GM19025 (cell line): ENCODE results near the gene NAT10.

Experiments
- ATAC-seq: cut with Tn5 transposase; IDR thresholded peaks from one replicate; pipeline ENCODE4 v1.9.1; 2021; ENCODE audit warnings: mild to moderate bottlenecking, low read depth, moderate library complexity; ENCODE audit not compliant: unreplicated experiment

The NAT10 gene

GRCh38 chr11:34183848-34184391 is 78.5 kb downstream of the NAT10 start:
- ATAC-seq, result no peak

GRCh38 chr11:34184505-34185015 is 79.1 kb downstream of the NAT10 start:
- ATAC-seq, result no peak

DNA sequence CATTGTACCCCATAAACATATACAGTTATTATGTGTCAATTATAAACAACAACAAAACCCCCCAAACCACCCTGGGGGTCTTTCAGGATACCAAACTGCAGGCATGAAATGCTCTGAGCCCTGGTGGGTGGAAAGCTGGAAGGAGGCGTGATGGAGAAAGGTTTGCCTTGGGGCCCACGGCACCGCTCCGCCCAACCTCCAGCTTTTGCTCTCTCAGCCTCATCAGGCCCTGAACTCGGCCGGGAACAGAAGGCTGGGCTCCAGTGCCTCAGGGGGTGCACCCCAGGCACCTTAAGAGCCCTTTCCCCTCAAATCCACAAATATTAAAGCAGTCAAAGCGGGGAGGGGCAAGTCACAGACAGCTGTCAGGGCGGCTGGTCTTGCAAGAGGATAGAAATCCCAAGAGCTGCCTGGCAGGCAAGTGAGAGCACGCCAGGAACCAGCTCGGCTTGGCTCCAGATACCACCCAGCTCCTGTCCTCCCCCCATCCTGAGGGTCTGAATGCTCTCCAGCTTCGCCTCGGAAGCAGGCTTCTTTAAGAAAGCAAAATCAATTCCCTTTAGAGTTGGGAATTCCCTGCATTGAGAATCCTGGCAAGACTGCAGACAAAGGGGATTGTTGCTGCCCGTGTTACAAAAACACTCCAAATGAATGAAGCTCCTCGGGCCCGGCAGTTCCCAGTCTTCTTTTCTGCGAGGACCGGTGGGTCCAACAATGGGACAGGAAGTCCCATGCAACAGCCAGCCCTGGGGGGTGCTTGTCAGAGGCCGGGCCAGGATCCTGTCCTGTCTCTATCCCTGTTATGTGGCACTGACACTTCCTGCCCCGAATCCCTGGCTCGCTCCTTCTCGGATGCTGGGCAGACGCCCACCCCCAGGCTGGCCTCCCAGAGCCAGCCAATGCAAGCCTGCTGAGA is 80.8 kb downstream of the NAT10 start:
- ATAC-seq, result no peak

DNA sequence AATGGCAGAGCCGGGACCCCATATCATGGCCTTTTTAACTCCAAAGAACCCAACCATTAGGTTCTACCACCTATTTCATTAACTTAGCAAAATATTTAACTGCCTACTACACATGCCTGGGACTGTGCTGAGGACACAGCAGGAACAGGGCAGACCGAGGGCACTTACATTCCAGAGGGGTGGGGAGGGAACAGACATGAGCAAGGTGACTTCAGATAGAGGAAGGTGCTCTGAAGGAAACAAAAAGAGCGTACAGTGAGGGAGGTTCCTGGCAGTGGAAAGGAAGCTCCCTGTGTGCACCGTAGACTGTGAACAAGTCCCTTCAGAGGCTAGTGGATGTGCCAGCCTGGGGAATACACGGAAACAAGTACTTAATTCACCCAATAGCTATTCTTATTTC is 82.8 kb downstream of the NAT10 start:
- ATAC-seq, result no peak

DNA sequence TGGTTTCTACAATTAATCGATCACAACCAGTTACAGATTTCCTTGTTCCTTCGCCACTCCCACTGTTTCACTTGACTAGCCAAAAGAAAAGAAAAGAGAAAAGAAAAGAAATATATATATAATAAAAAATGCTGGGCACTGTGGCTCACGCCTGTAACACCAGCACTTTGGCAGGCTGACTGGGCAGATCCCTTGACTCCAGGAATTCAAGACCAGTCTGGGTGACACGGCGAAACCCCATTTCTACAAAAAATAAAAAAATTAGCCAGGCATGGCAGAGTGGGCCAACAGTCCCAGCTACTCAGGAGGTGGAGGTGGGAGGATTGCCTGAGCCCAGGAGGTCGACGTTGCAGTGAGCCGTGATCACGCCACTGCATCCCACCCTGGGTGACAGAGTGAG is 83.8 kb downstream of the NAT10 start:
- no peak for ATAC-seq

GRCh38 chr11:34190192-34191139 is 85.0 kb downstream of the NAT10 start:
- ATAC-seq, result no peak

GRCh38 chr11:34191578-34191977 is 86.1 kb downstream of the NAT10 start:
- no peak for ATAC-seq

DNA sequence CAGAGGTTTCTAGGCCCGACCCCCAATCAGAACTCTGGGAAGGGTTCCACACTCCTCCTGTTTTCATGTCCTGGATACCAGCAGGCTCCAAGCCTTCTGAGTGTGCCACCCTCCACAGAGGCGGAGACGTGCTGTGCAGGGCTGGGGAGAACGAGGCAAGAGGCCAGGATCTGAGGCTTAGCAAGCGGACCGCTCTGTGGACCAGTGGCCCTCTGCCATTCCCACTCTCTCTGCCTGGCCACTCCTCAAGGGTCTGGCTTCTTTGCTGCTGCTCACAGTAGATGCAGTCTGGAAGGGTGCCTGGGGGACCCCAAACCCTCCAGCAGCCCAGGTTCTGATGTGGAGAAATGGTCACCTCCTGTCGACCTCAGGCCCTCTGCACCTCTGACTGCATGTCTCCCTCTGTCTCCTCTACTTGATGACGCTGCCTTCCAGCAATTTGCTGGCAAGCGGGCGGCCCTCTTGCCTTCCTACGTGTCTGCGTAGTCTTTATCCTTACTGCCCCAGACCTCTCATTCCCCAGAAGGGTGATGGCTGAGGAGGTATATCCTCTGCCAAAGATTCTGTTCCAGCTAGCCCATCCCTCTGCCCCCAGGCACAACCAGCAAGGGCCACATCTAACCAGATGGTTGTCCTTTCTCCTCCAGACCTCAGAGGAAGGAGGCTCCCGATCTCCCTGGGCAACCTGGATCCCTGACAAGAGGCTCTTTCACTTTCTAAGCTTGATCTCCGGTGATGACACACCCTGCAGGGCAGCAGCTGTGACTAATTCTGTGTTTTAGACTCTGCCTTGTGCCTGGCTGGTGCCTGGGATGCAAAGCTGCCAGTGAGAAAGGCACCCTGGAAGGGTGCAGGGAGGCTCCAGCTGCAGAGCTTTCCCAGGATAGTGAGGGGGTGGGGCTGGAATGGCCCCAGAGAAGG is 87.3 kb downstream of the NAT10 start:
- ATAC-seq, result no peak

DNA sequence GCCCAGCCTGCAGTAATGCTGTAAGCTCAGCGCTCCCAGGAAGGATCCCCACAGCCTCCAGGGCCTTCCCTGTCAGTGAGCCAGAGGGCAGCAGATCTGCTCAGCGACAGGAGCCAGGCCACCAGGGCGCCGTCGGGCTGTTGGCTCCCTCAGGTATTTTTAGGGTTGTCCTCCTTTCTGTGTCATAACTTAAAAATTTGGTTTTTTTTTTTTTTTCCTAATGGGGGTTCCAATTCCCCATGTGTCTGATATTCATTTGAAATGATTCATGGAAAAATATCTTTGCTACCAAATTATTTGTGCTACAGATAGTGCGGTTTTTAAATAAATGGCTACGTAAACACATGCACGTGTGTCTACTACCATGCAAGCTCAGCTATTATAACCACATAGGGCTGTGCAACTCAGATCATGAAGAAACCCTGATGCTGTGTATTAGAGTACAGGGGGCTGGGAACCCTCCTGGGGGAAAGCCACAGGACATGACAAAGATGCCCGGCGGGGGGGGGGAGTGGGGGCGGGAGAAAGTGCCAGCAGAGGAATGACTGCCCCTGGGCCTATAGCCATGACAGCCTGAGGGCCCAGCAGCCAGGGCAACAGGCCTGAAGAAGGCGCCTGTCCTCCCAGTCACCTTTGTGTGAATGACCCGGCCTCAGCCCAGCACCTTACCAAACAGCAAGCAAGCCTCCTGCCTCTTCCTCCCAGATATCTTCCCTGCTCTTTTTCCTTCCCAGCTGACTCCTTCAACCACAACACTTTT is 89.3 kb downstream of the NAT10 start:
- ATAC-seq, result no peak
